Medulla oblongata (tissue), 1 donor: ENCODE results near the gene RCSD1.

ENCODE experiments used
- DNase-seq: peaks from one replicate; pipeline ENCODE4 v3.0.0-alpha.2; 2015; ENCODE audit errors: extremely low spot score

Gene RCSD1

DNA sequence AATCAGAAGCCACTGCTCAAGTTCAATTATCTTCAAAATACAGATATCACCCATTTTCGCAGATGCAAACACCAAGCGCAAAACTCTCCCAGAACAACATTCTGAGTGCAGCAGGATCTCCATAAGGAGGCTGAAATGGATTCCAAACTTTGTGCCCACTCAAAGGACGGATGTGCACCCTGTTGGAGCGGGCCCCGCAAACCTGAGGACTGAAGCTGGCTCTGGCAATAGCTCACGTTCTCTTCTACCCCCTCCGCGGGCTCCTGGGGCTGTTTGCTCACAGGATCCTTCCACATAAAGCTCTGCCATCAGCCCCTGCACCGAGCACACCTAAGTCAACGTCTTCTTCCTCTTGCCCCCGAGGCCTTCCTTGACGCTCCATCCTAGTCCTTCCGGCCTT lies 11.7 kb upstream of the RCSD1 start:
- no peak for DNase-seq

DNA sequence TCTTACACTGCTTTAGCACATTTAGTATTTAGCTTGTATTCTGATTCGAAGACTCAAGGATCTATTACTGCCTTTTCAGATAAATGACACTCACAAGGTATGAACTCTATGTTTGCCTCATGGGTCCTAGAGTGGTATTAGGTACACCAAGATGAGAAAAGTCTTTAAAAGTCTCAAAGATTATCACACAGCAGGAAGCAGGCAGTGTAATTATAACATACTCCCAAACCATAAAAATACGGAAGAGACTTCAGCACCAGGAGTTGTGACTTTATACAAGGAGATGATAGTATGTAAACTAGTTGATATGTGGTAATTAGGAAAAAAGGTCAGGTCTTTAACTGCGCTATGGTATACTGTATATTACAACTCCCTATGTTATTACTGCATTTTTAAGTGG lies 11.2 kb upstream of the RCSD1 start:
- no peak for DNase-seq

DNA sequence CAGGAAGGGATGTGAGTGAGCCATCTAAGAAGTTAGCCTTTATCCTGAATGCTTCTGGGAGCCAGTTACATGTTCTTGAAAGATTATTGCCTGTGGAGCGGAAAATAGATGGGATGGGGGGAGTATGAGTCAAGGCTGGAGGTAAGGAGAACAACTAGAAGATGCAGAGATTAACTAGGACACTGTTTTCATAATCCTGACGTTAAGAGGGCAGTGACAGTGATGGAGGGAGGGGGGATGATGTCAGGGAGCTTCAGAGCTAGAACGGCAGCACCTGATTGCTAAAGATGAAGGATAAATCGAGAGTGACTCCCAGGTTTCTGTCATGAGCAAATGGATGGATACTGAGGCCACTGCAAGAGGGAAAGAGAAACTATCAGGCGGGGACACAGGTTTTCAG lies 10.0 kb upstream of the RCSD1 start:
- no peak for DNase-seq

- no peak for DNase-seq
Measured at GRCh38 chr1:167621780-167622313, 8.2 kb upstream of the RCSD1 start.

- no peak for DNase-seq
Measured at GRCh38 chr1:167623951-167624350, 6.1 kb upstream of the RCSD1 start.

DNA sequence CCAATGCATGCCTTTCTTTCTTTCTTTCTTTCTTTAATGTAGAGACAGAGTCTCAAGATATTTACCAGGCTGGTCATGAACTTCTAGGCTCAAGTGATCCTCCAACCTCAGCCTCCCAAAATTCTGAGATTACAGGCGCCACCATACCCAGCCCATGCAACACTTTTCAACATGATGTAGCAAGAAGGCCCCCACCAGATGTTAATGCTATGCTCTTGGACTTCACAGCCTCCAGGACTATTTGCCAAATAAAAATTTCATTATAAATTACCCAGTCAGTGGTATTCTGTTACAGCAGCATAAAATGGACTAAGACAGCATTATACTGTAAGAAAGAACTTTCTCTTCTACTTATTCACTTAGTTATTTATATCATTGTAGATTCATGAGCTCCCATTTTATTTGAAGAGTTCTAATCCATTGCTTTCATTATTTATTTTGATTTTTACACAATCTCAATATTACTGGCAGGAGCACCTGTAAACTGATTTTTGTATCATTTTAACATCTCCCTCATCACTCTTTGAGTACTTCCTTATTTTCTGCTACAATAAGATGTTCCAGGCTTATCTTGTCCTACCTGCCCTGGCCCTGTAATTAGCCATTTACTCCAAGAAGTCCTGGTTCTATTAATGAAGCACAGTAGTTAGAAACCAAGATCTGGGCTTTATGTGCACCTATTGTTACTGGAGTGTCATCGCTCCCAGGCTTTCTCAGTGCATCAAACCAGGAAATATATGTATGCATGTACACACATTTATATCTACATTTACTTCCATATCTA lies 4.8 kb upstream of the RCSD1 start:
- DNase-seq: no peak

- peak; percentile 66 for DNase-seq
Measured at GRCh38 chr1:167627615-167627864, 2.5 kb upstream of the RCSD1 start.

DNA sequence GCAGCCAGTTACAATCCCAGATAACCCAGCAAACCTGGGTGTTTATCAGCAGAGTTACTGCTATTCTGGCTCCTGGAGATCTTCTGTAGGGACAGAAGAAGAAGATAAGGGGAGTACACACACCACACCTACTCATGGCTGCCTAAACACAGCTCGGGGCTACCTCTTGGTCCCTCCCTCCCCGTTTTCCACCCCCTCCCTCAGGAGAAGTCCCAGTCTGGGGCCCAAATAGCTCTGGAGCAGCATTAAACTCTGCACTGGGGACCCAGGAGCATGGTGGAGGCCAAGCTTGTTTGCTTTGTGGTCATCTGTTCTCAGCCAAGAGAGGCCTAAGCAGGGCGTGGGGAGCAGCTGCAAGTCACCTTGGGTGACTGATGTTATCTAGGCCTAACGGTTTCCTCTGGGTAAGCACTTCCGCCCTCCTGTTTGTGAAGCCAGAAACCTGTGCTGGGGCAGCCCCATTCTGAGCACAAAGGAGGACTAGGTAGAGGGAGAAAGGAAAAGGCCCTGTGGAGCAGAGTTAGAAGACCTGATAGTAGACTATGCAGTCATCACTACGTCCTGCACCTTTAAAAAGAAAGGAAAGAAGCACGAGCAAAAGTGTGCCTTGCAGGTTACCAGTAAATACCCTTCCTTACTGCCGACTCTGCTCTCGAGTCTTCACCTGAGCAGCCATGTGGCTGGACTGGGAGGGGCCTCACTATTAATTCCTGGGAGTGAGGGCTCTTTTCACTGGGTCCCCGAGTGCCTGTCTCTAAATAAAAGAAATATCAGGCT lies 2.0 kb upstream of the RCSD1 start:
- no peak for DNase-seq

- DNase-seq: peak; percentile 11
Measured at GRCh38 chr1:167628741-167629515, 1.1 kb upstream of the RCSD1 start.

DNA sequence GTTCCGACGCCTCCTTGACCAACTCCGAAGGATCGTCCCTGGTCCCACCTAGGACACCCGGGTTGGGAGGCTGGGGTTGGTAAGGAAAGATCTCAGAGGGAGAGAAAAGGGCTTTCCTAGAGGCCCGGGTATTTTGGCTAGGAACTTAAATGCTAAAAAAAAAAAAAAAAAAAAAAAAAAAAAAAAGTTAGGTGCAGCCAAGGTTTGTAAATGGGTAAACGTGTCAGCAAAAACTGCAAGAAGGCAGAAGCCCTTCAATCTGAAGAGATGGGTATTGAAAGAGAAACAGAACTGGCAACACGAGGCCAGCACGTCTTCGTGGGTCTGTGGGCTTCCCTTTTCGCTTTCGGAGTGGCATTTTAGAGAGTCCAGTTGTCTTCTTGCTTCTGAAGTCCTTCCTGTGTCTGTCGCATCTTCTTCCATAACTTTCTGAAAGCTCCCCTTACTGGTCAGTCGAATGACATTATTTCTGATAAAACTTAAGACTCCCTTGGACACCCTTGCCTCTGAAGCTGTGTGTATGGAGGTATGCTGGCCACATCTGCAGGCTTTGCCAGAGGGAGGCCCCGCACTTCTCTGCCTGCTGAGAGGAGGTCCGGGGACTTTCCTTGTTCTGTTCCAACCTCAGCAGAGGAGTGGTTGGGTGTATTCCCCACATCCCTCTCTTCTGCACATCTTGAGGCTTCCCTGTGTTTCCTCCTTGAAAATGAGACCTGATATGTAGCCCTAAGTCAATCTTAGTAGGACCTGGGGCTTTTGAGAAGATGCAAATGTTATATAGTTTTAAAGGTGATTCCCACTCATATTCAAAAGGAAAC lies 745 bp downstream of the RCSD1 start:
- peak; percentile 78 for DNase-seq

DNA sequence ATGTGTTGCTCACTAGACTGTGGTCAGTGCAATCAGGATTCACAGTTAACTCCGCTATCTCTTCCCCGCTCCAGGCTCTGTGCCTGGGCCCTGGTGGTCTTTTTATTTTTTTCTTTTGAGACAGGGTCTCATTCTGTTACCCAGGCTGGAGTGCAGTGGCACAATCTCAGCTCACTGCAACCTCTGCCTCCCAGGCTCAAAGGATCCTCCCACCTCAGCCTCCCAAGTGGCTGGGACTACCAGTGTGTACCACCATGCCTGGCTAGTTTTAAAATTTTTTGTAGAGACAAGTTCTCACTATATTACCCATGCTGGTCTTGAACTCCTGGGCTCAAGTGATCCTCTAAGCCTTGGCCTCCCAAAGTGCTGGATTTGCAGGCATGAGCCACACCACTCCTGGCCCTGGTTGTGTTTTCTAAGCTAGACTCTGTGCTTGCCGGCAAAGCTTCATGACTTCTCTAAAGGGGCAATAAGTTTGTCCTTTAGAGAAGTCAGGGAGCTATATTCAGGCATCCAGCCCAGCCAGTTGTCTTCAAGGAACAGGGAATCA lies 1.4 kb downstream of the RCSD1 start:
- no peak for DNase-seq

- peak; percentile 54 for DNase-seq
Measured at GRCh38 chr1:167631936-167632614, 2.0 kb downstream of the RCSD1 start.

DNA sequence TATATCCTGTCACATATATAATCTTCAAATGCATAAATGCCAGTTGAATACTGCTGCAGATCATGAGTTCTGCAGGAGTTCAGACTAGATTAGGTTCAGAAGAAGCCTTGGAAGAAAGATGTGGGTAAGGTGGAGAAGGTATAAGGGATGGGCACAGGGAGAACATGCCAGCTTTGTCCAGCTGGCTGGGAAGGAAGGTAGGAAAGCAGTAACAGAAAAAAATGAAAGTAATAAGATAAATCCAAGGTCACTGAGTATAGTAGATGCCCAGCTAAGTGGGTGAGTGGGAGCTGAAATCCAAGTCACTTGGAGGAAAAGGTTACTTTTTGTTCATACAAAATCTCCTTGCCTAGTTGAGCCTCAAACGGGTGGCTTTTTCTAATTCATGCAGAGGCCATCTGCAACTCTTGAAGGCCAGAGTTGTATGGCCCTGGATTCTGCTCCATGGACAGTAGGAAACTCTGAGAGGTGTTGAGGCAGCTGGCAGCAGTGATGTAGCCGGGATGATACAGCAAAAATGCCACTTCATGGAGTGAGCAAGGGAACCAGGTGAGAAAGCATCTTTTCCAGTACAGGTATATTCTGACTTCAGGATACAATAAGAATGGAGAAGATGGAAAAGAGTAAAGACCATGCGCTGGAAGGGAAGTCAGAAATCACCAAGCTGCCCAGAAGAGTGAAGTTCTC lies 3.4 kb downstream of the RCSD1 start:
- DNase-seq: no peak

DNA sequence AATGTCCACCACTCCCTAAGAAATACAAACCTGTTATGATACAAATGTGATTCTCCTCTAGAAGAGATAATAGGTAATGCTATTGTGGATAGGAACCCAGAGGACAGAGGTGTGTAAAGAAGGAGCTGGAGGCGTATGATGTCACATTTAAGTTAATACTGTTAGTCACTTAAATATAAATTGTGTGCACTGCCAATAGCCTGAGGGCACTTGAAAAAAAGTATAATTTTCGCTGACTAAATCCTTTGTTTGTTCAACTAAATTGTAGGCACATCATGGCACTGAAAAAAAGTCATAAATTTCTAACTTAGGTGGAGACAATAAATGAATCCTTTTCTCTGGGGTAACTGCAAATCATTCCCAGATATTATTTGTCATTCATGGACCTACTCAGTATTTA lies 4.4 kb downstream of the RCSD1 start:
- DNase-seq: no peak

- DNase-seq: no peak
Measured at GRCh38 chr1:167635156-167635648, 5.2 kb downstream of the RCSD1 start.

DNA sequence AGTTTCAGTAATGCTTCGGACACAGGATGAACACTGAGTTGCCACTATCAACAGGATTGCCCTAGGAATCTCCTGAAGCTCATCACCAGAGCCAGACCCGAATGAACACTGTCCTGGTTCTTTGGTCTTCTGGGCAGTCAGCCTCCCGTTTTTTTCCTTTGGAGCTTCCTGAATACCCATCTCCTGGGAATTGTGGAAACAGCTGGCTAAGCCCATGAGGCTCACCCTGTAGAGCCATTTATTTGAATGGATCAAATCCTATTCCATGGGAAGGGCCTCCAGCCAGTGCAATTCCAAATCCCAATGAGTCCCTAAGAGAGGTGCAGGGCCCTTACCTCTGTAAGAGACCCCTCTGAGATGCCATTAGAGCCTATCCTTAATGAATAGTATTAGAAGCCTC lies 5.9 kb downstream of the RCSD1 start:
- no peak for DNase-seq

GRCh38 chr1:167638064-167638463 lies 8.0 kb downstream of the RCSD1 start:
- no peak for DNase-seq

DNA sequence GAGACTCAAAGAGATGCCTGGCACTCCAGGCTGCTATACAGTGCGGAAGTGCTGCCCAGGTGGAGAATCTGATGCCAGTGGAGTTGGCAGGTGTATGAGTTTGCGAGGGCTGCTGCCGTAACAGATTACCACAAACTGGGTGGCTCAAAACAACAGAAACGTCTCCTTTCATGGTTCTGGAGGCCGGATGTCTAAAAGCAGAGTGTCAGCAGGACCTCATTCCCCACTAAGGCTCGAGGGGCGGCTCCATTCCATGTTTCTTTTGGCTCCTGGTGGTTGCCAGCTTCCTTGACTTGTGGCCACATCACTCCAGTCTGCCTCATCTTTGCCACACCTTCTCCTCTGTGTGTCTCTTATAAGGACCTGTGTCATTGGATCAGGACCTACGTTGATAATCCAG lies 10.0 kb downstream of the RCSD1 start:
- DNase-seq: no peak

- no peak for DNase-seq
Measured at GRCh38 chr1:167641786-167642500, 11.9 kb downstream of the RCSD1 start.

- DNase-seq: no peak
Measured at GRCh38 chr1:167642501-167642826, 12.4 kb downstream of the RCSD1 start.
